Neuronal stem cell (in vitro differentiated cells): ENCODE data around the gene SHC3.

Experiments
- DNase-seq: peaks from one replicate; pipeline ENCODE4 v3.0.0-alpha.2; 2013; ENCODE audit warnings: low spot score
- H2AFZ ChIP-seq: one replicate; pipeline ENCODE4 v1.6.1; 2013; ENCODE audit warnings: mild to moderate bottlenecking, low read length, inconsistent platforms
- H2AK5ac ChIP-seq: 2 replicates; pipeline ENCODE4 v1.6.1; 2013; ENCODE audit warnings: low read depth, mild to moderate bottlenecking, inconsistent platforms, low read length, moderate library complexity, mixed read lengths
- H2BK120ac ChIP-seq: 2 replicates; pipeline ENCODE4 v1.6.1; 2013; ENCODE audit warnings: low read depth, mild to moderate bottlenecking, inconsistent platforms, low read length, moderate library complexity, mixed read lengths
- H2BK12ac ChIP-seq: one replicate; pipeline ENCODE4 v1.6.1; 2013; ENCODE audit warnings: low read length, inconsistent platforms
- H2BK15ac ChIP-seq: 2 replicates; pipeline ENCODE4 v1.6.1; 2013; ENCODE audit warnings: mild to moderate bottlenecking, low read length, inconsistent platforms, mixed read lengths
- H2BK5ac ChIP-seq: one replicate; pipeline ENCODE4 v1.6.1; 2013; ENCODE audit warnings: inconsistent platforms, mild to moderate bottlenecking, low read length, moderate library complexity
- H3K14ac ChIP-seq: one replicate; pipeline ENCODE4 v1.6.1; 2013; ENCODE audit warnings: low read length, inconsistent platforms
- H3K18ac ChIP-seq: 2 replicates; pipeline ENCODE4 v1.6.1; 2013; ENCODE audit warnings: low read length, inconsistent platforms
- H3K23ac ChIP-seq: 2 replicates; pipeline ENCODE4 v1.6.1; 2013; ENCODE audit warnings: low read depth, mild to moderate bottlenecking, mixed read lengths, low read length, inconsistent platforms; ENCODE audit not compliant: poor library complexity
- H3K27ac ChIP-seq: replicated peaks from 3 replicates; pipeline ENCODE4 v1.5.1; 2013; ENCODE audit warnings: low read length, inconsistent platforms
- H3K27me3 ChIP-seq, 3 experiments: 2 replicates each; pipeline ENCODE4 v1.6.1; 2013; ENCODE audit warnings: low read length in 3 of 3, mild to moderate bottlenecking in 2 of 3, inconsistent platforms in 1 of 3, low read depth in 1 of 3, mixed read lengths in 1 of 3, moderate library complexity in 1 of 3; ENCODE audit not compliant: control insufficient read depth in 3 of 3, insufficient read depth in 3 of 3
- H3K36me3 ChIP-seq, 2 donors: replicated peaks in 1 of 2; 2 replicates each; pipeline ENCODE4 v1.6.1; 2013; ENCODE audit warnings: low read length in 2 of 2; ENCODE audit not compliant: control insufficient read depth in 2 of 2, insufficient read depth in 2 of 2
- H3K4ac ChIP-seq: 2 replicates; pipeline ENCODE4 v1.6.1; 2013; ENCODE audit warnings: inconsistent platforms, mild to moderate bottlenecking, low read length, moderate library complexity
- H3K4me1 ChIP-seq, 2 donors: 1 replicate in 1 of 2; 2 replicates in 1 of 2; pipeline ENCODE4 v1.6.1; 2013; ENCODE audit warnings: low read length in 2 of 2, low read depth in 1 of 2; ENCODE audit not compliant: control insufficient read depth in 2 of 2, insufficient read depth in 1 of 2
- H3K4me2 ChIP-seq: one replicate; pipeline ENCODE4 v1.6.1; 2013; ENCODE audit warnings: mild to moderate bottlenecking, low read length, inconsistent platforms; ENCODE audit not compliant: insufficient read depth, poor library complexity, severe bottlenecking
- H3K4me3 ChIP-seq, 2 donors: 2 replicates each; pipeline ENCODE4 v1.5.1; 2013; ENCODE audit warnings: low read length in 2 of 2, mild to moderate bottlenecking in 2 of 2, inconsistent platforms in 1 of 2, moderate library complexity in 1 of 2
- H3K79me1 ChIP-seq: one replicate; pipeline ENCODE4 v1.6.1; 2013; ENCODE audit warnings: low read depth, mild to moderate bottlenecking, inconsistent platforms, low read length, moderate library complexity
- H3K9ac ChIP-seq: one replicate; pipeline ENCODE4 v1.6.1; 2013; ENCODE audit warnings: mild to moderate bottlenecking, low read depth, low read length, inconsistent platforms; ENCODE audit not compliant: poor library complexity
- H3K9me3 ChIP-seq, 2 donors: replicated peaks in 1 of 2; 2 replicates each; pipeline versions ENCODE3 to v1.6.1; 2013; ENCODE audit warnings: low read length in 2 of 2, mild to moderate bottlenecking in 2 of 2, inconsistent platforms in 1 of 2, low read depth in 1 of 2, mixed read lengths in 1 of 2, moderate library complexity in 1 of 2; ENCODE audit not compliant: control insufficient read depth in 2 of 2, insufficient read depth in 1 of 2
- H4K8ac ChIP-seq: one replicate; pipeline ENCODE4 v1.6.1; 2013; ENCODE audit warnings: low read depth, mild to moderate bottlenecking, inconsistent platforms, low read length, moderate library complexity
- H4K91ac ChIP-seq: one replicate; pipeline ENCODE4 v1.6.1; 2013; ENCODE audit warnings: low read length, low read depth, mild to moderate bottlenecking, inconsistent platforms; ENCODE audit not compliant: poor library complexity
- WGBS, 2 donors: extraction: QIAGEN DNeasy Blood & Tissue Kit; methylation state at CpG; one replicate each; pipeline ENCODE4 v1.1.7; 2013; ENCODE audit warnings: missing lambda C conversion rate in 2 of 2, mixed read lengths in 1 of 2; ENCODE audit not compliant: insufficient read length in 2 of 2, insufficient replicate concordance in 1 of 2; ENCODE audit errors: extremely low coverage in 2 of 2; 5-methylcytosine and 5-hydroxymethylcytosine counted together

Gene SHC3

GRCh38 chr9:89143266-89143665 lies 35.4 kb downstream of the SHC3 start:
- Histone ChIP-seq H3K9ac (no peak overlapping the region), H3K23ac (no peak overlapping the region), H3K14ac (no peak overlapping the region), H4K91ac (no peak overlapping the region), H3K4ac (no peak overlapping the region), H3K4me1 (peaks cover 0 to 1% of the 10 kb centered on the region in 2 donors), H3K36me3 (peaks cover 0 to 20% of the 10 kb centered on the region in 2 donors), H2AFZ (no peak overlapping the region), H3K79me1 (no peaks in the 10 kb centered on the region), H2BK5ac (no peak overlapping the region), H3K4me3 (no peak overlapping the region), H4K8ac (no peak overlapping the region), H3K18ac (no peak overlapping the region), H3K27ac (no peak overlapping the region), H2BK12ac (no peak overlapping the region), H3K9me3 (peaks cover 1 to 38% of the 10 kb centered on the region in 2 donors), H2BK120ac (no peak overlapping the region), H3K4me2 (no peak overlapping the region), H3K27me3 (no peaks in the 10 kb centered on the region), H2BK15ac (no peak overlapping the region), H2AK5ac (no peak overlapping the region)
- no peak for DNase-seq
- no CpG with 5 or more reads among the region's 5 CpGs for WGBS, 2 donors

DNA sequence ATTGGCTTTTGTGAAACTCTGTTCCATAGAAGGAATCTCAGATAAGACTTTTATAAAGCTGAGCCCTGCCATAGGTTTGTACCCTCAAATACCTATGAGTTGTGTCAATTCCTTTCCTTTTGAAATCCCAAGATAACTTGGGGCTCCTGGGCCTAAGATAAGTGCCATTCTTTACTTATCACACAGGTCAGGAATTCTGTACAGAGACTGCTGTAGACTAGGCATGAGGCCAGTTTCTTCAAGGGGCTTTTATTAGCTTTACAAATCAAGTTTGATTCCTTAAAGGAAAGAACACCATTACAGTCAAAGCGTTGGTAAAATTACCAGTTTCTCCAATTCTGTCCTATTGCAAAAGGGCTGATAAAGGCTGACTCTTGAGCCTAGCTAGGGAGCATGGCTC lies 39.2 kb downstream of the SHC3 start:
- H2BK12ac ChIP-seq, result no peak overlapping the region
- no peak overlapping the region for H3K4me3 ChIP-seq
- H3K14ac ChIP-seq, result no peak overlapping the region
- H4K8ac ChIP-seq, result no peak overlapping the region
- no peak overlapping the region for H2AFZ ChIP-seq
- H3K27me3 ChIP-seq, result no peaks in the 10 kb centered on the region
- H3K23ac ChIP-seq, result no peak overlapping the region
- peaks cover 3 to 52% of the 10 kb centered on the region in 2 donors for H3K9me3 ChIP-seq
- no peak overlapping the region for H3K27ac ChIP-seq
- H2AK5ac ChIP-seq, result no peak overlapping the region
- H3K18ac ChIP-seq, result no peak overlapping the region
- no peak overlapping the region for H3K9ac ChIP-seq
- no peak overlapping the region for H3K4me2 ChIP-seq
- WGBS, 2 donors, result no CpG with 5 or more reads among the region's 1 CpG
- H3K79me1 ChIP-seq, result no peaks in the 10 kb centered on the region
- no peak overlapping the region for H2BK120ac ChIP-seq
- H2BK15ac ChIP-seq, result no peak overlapping the region
- no peak for DNase-seq
- H3K36me3 ChIP-seq, result peaks cover 0 to 29% of the 10 kb centered on the region in 2 donors
- H2BK5ac ChIP-seq, result no peak overlapping the region
- peaks cover 0 to 12% of the 10 kb centered on the region in 2 donors for H3K4me1 ChIP-seq
- no peak overlapping the region for H3K4ac ChIP-seq
- no peak overlapping the region for H4K91ac ChIP-seq

GRCh38 chr9:89138463-89139390 lies 39.9 kb downstream of the SHC3 start:
- H2BK12ac ChIP-seq, result no peak overlapping the region
- no peak overlapping the region for H3K27ac ChIP-seq
- WGBS, 2 donors, result no CpG with 5 or more reads among the region's 3 CpGs

More at GRCh38 chr9:89138463-89139390, 39.9 kb downstream of the SHC3 start:
- no peak overlapping the region for H3K9ac ChIP-seq
- no peak overlapping the region for H3K4me3 ChIP-seq
- no peaks in the 10 kb centered on the region for H3K27me3 ChIP-seq
- H3K79me1 ChIP-seq, result no peaks in the 10 kb centered on the region
- no peak overlapping the region for H4K91ac ChIP-seq
- no peak for DNase-seq
- H2AK5ac ChIP-seq, result no peak overlapping the region
- H3K9me3 ChIP-seq, result peaks cover 2 to 55% of the 10 kb centered on the region in 2 donors
- no peak overlapping the region for H4K8ac ChIP-seq
- no peak overlapping the region for H2BK5ac ChIP-seq
- peaks cover 0 to 21% of the 10 kb centered on the region in 2 donors for H3K36me3 ChIP-seq
- peaks cover 0 to 12% of the 10 kb centered on the region in 2 donors for H3K4me1 ChIP-seq
- no peak overlapping the region for H2AFZ ChIP-seq
- no peak overlapping the region for H3K18ac ChIP-seq
- no peak overlapping the region for H3K14ac ChIP-seq
- H2BK120ac ChIP-seq, result no peak overlapping the region
- H3K23ac ChIP-seq, result no peak overlapping the region
- no peak overlapping the region for H2BK15ac ChIP-seq
- no peak overlapping the region for H3K4ac ChIP-seq
- H3K4me2 ChIP-seq, result no peak overlapping the region
